GM18511 (cell line): ENCODE measurements around the gene LCN15.

Experiments
- ATAC-seq: cut with Tn5 transposase; IDR thresholded peaks from one replicate; pipeline ENCODE4 v1.9.1; 2021; ENCODE audit warnings: mild to moderate bottlenecking, moderate library complexity; ENCODE audit not compliant: unreplicated experiment

Gene LCN15

GRCh38 chr9:136741883-136742571 lies 22.3 kb downstream of the LCN15 start:
- ATAC-seq, result no peak

GRCh38 chr9:136740971-136741882 lies 23.1 kb downstream of the LCN15 start:
- ATAC-seq, result no peak

GRCh38 chr9:136740491-136740890 lies 23.8 kb downstream of the LCN15 start:
- no peak for ATAC-seq

- no peak for ATAC-seq
Measured at GRCh38 chr9:136740069-136740468, 24.2 kb downstream of the LCN15 start.

GRCh38 chr9:136739509-136739908 lies 24.8 kb downstream of the LCN15 start:
- ATAC-seq, result no peak

GRCh38 chr9:136738960-136739359 lies 25.4 kb downstream of the LCN15 start:
- no peak for ATAC-seq

- ATAC-seq, result no peak
Measured at GRCh38 chr9:136735812-136736480, 28.4 kb downstream of the LCN15 start.

GRCh38 chr9:136734837-136735496 lies 29.4 kb downstream of the LCN15 start:
- ATAC-seq, result no peak

GRCh38 chr9:136733611-136734010 lies 30.7 kb downstream of the LCN15 start:
- ATAC-seq, result no peak

GRCh38 chr9:136732444-136733178 lies 31.7 kb downstream of the LCN15 start:
- no peak for ATAC-seq

- no peak for ATAC-seq
Measured at GRCh38 chr9:136729926-136730325, 34.4 kb downstream of the LCN15 start.

- ATAC-seq, result no peak
Measured at GRCh38 chr9:136729144-136729543, 35.2 kb downstream of the LCN15 start.

- ATAC-seq, result peak; percentile 30
Measured at GRCh38 chr9:136728548-136729123, 35.7 kb downstream of the LCN15 start.

GRCh38 chr9:136728080-136728547 lies 36.2 kb downstream of the LCN15 start:
- peak; percentile 65 for ATAC-seq

GRCh38 chr9:136726631-136727191 lies 37.6 kb downstream of the LCN15 start:
- no peak for ATAC-seq

- no peak for ATAC-seq
Measured at GRCh38 chr9:136726118-136726517, 38.2 kb downstream of the LCN15 start.

- no peak for ATAC-seq
Measured at GRCh38 chr9:136725612-136726011, 38.7 kb downstream of the LCN15 start.

GRCh38 chr9:136724772-136725171 lies 39.5 kb downstream of the LCN15 start:
- no peak for ATAC-seq

GRCh38 chr9:136723989-136724388 lies 40.3 kb downstream of the LCN15 start:
- no peak for ATAC-seq
